ENCODE measurements around the gene LMLN.
"Not testable (repeated sequence)": the region's sequence is repeated elsewhere in the genome, so short reads cannot be mapped to it uniquely, and the experiment has no call there.

The LMLN gene

GRCh38 chr3:198081421-198081844 lies 121.4 kb downstream of the LMLN start:
- no peak for DNase-seq

GRCh38 chr3:198082226-198082625 lies 122.2 kb downstream of the LMLN start:
- not testable (repeated sequence) for DNase-seq

GRCh38 chr3:198088421-198088955 lies 128.5 kb downstream of the LMLN start:
- DNase-seq: no peak

GRCh38 chr3:198090795-198091332 lies 130.8 kb downstream of the LMLN start:
- DNase-seq: no peak

- no peak for DNase-seq
Observed at GRCh38 chr3:198092276-198092675, 132.3 kb downstream of the LMLN start.

- no peak for DNase-seq
Observed at GRCh38 chr3:198093112-198093679, 133.2 kb downstream of the LMLN start.

Data from NCI-H1048 (cell line).